CD4-positive, CD25-positive, alpha-beta regulatory T cell (primary cell): ENCODE measurements around the gene FMOD. TPM values are rescaled to one million over a fixed set of nuclear protein-coding genes. Genes with fewer than 3 reads are reported as not detected.
A peak's percentile ranks its signal among the peaks of the same experiment; 100 is the strongest.

Experiments used
- ATAC-seq, 2 donors: fragments of 150-1000 bp; cut with Tn5 transposase; one replicate each; pipeline ENCODE4 v1.10.0; 2021; ENCODE audit warnings: low read depth in 2 of 2, moderate number of reproducible peaks in 2 of 2, moderate library complexity in 1 of 2
- DNase-seq, 3 donors: peaks; one replicate each; pipeline versions ENCODE4 v3.0.0 to v3.0.0-alpha.2; 2012 to 2022; ENCODE audit warnings: mixed read lengths in 1 of 3
- H3K27ac ChIP-seq: one replicate; pipeline ENCODE4 v1.7.0; 2013; ENCODE audit warnings: mild to moderate bottlenecking, low read length; ENCODE audit not compliant: insufficient read depth, poor library complexity, severe bottlenecking
- H3K27me3 ChIP-seq: one replicate; pipeline ENCODE4 v1.7.0; 2013; ENCODE audit warnings: low read length; ENCODE audit not compliant: control insufficient read depth, insufficient read depth
- H3K36me3 ChIP-seq: one replicate; pipeline ENCODE4 v1.7.0; 2013; ENCODE audit warnings: mild to moderate bottlenecking, low read length, moderate library complexity; ENCODE audit not compliant: control insufficient read depth, insufficient read depth
- H3K4me1 ChIP-seq: 2 replicates; pipeline ENCODE4 v1.7.0; 2013; ENCODE audit warnings: mild to moderate bottlenecking, low read length; ENCODE audit not compliant: insufficient read depth, control insufficient read depth, poor library complexity, severe bottlenecking
- H3K4me3 ChIP-seq: one replicate; pipeline ENCODE4 v1.7.0; 2013; ENCODE audit warnings: low read depth, mild to moderate bottlenecking, low read length, moderate library complexity
- H3K9me3 ChIP-seq, 2 experiments: 1 replicate in 1 of 2; 2 replicates in 1 of 2; pipeline ENCODE4 v1.7.0; 2013; ENCODE audit warnings: low read length in 2 of 2, mild to moderate bottlenecking in 1 of 2, moderate library complexity in 1 of 2; ENCODE audit not compliant: control insufficient read depth in 2 of 2
- H3K27ac Mint-ChIP-seq, 3 donors: one replicate each; pipeline ENCODE4 v1.8.0; 2020 to 2022; ENCODE audit warnings: mild to moderate bottlenecking in 3 of 3, mixed read lengths in 3 of 3, moderate library complexity in 2 of 3
- H3K27me3 Mint-ChIP-seq: one replicate; pipeline ENCODE4 v1.8.0; 2022; ENCODE audit warnings: mild to moderate bottlenecking, mixed read lengths
- H3K36me3 Mint-ChIP-seq: one replicate; pipeline ENCODE4 v1.8.0; 2020; ENCODE audit warnings: mixed read lengths
- H3K4me1 Mint-ChIP-seq, 4 donors: one replicate each; pipeline ENCODE4 v1.8.0; 2020 to 2022; ENCODE audit warnings: mixed read lengths in 4 of 4, mild to moderate bottlenecking in 1 of 4
- H3K4me3 Mint-ChIP-seq, 4 donors: one replicate each; pipeline ENCODE4 v1.8.0; 2020 to 2022; ENCODE audit warnings: mild to moderate bottlenecking in 4 of 4, mixed read lengths in 4 of 4, moderate library complexity in 3 of 4
- H3K9me3 Mint-ChIP-seq, 7 donors: one replicate each; pipeline ENCODE4 v1.8.0; 2020 to 2022; ENCODE audit warnings: mixed read lengths in 7 of 7, mild to moderate bottlenecking in 3 of 7, moderate library complexity in 2 of 7
- polyA plus RNA-seq, 4 donors: library from polyadenylated mRNA; unstranded; fragments of 300-500 nt; fragmentation: Illumina TruSeq; gene quantifications; one replicate each; pipeline ENCODE4 v1.2.3, GENCODE V29; 2021
- total RNA-seq: library from RNA; stranded (reverse); gene quantifications from one replicate; pipeline ENCODE4 v1.2.3, GENCODE V29; 2022

FMOD gene
- total and polyA plus RNA-seq, 5 donors from 2014 or later: not detected

- Mint-ChIP-seq H3K4me3 (peak overlapping the region; percentile 96 to 100 (median 98)), H3K36me3 (peaks cover 46% of the 10 kb centered on the region), H3K27ac (peak overlapping the region; percentile 95 to 99 (median 98)), H3K27me3 (peaks cover 10% of the 10 kb centered on the region), H3K9me3 (no peaks in the 10 kb centered on the region), H3K4me1 (peaks cover 25 to 72% (median 63%) of the 10 kb centered on the region in 4 donors)
- no peak for ATAC-seq
- peak in 1 of 3 donors; percentile 36 for DNase-seq
- peaks cover 56% of the 10 kb centered on the region for H3K4me1 ChIP-seq
- H3K36me3 ChIP-seq: peaks cover 47% of the 10 kb centered on the region
- H3K27me3 ChIP-seq: no peaks in the 10 kb centered on the region
- peak overlapping the region; percentile 97 for H3K27ac ChIP-seq
- peak overlapping the region; percentile 100 for H3K4me3 ChIP-seq
- no peaks in the 10 kb centered on the region for H3K9me3 ChIP-seq
These were observed 43.2 kb downstream of the FMOD start for GRCh38 chr1:203307641-203308126.

GRCh38 chr1:203306965-203307541 lies 43.9 kb downstream of the FMOD start:
- no peak for ATAC-seq
- Mint-ChIP-seq H3K4me3 (peak overlapping the region; percentile 96 to 100 (median 98)), H3K27ac (peak overlapping the region; percentile 98 to 99 (median 99)), H3K4me1 (peaks cover 25 to 73% (median 64%) of the 10 kb centered on the region in 4 donors), H3K36me3 (peaks cover 46% of the 10 kb centered on the region), H3K27me3 (peaks cover 10% of the 10 kb centered on the region), H3K9me3 (no peaks in the 10 kb centered on the region)
- H3K27ac ChIP-seq: peak overlapping the region; percentile 97
- peak in 2 of 3 donors; percentile 61 to 72 for DNase-seq
- no peaks in the 10 kb centered on the region for H3K27me3 ChIP-seq
- H3K4me3 ChIP-seq: peak overlapping the region; percentile 100
- H3K36me3 ChIP-seq: peaks cover 47% of the 10 kb centered on the region
- no peaks in the 10 kb centered on the region for H3K9me3 ChIP-seq
- peaks cover 56% of the 10 kb centered on the region for H3K4me1 ChIP-seq

GRCh38 chr1:203306089-203306964 lies 44.6 kb downstream of the FMOD start:
- ATAC-seq (no peak), DNase-seq (peak in 2 of 3 donors; percentile 61 to 66)
- peaks cover 24 to 68% (median 58%) of the 10 kb centered on the region in 4 donors for H3K4me1 Mint-ChIP-seq
- H3K36me3 ChIP-seq: peaks cover 45% of the 10 kb centered on the region
- peaks cover 41% of the 10 kb centered on the region for H3K36me3 Mint-ChIP-seq
- H3K27ac Mint-ChIP-seq: peak overlapping the region; percentile 98 to 99 (median 99)
- peak overlapping the region; percentile 100 for H3K4me3 ChIP-seq
- H3K27me3 Mint-ChIP-seq: peaks cover 10% of the 10 kb centered on the region
- peaks cover 50% of the 10 kb centered on the region for H3K4me1 ChIP-seq
- H3K4me3 Mint-ChIP-seq: peak overlapping the region; percentile 96 to 100 (median 98)
- no peaks in the 10 kb centered on the region for H3K27me3 ChIP-seq
- no peaks in the 10 kb centered on the region for H3K9me3 ChIP-seq
- H3K9me3 Mint-ChIP-seq: no peaks in the 10 kb centered on the region
- H3K27ac ChIP-seq: peak overlapping the region; percentile 97

- Histone ChIP-seq H3K4me3 (peak overlapping the region; percentile 100), H3K27ac (peak overlapping the region; percentile 97), H3K36me3 (peaks cover 44% of the 10 kb centered on the region), H3K27me3 (no peaks in the 10 kb centered on the region), H3K9me3 (no peaks in the 10 kb centered on the region), H3K4me1 (peaks cover 45% of the 10 kb centered on the region)
- H3K9me3 Mint-ChIP-seq: no peaks in the 10 kb centered on the region
- H3K27ac Mint-ChIP-seq: peak overlapping the region; percentile 98 to 99 (median 99)
- H3K4me3 Mint-ChIP-seq: peak overlapping the region; percentile 96 to 100 (median 98)
- peaks cover 10% of the 10 kb centered on the region for H3K27me3 Mint-ChIP-seq
- ATAC-seq (peak; percentile 4 to 11), DNase-seq (no peak)
- peaks cover 40% of the 10 kb centered on the region for H3K36me3 Mint-ChIP-seq
- H3K4me1 Mint-ChIP-seq: peaks cover 20 to 66% (median 54%) of the 10 kb centered on the region in 4 donors
These were observed 45.2 kb downstream of the FMOD start for GRCh38 chr1:203305809-203306088.

GRCh38 chr1:203304919-203305808 lies 45.8 kb downstream of the FMOD start, which contains the start of gene BTG2:
Gene BTG2 (plus strand): TSS chr1:203305519. CDS start chr1:203305607, 88 bp downstream.
- Histone ChIP-seq H3K4me3 (peak within 1 kb of the TSS; percentile 100), H3K27ac (peak within 1 kb of the TSS; percentile 97), H3K27me3 (no peaks in the 10 kb centered on the region), H3K9me3 (no peaks in the 10 kb centered on the region), H3K4me1 (peaks cover 48% of the 10 kb centered on the region), H3K36me3 (peaks cover 39% of the 10 kb centered on the region)
- peak; percentile 82 to 86 for ATAC-seq
- DNase-seq: peak; percentile 90 to 93 (median 91)
- H3K36me3 Mint-ChIP-seq: peaks cover 36% of the 10 kb centered on the region
- peak within 1 kb of the TSS; percentile 98 to 99 (median 99) for H3K27ac Mint-ChIP-seq
- peak within 1 kb of the TSS; percentile 96 to 100 (median 98) for H3K4me3 Mint-ChIP-seq
- H3K4me1 Mint-ChIP-seq: peaks cover 23 to 66% (median 54%) of the 10 kb centered on the region in 4 donors
- H3K9me3 Mint-ChIP-seq: no peaks in the 10 kb centered on the region
- peaks cover 10% of the 10 kb centered on the region for H3K27me3 Mint-ChIP-seq

- Histone ChIP-seq H3K27ac (peak overlapping the region; percentile 97), H3K9me3 (no peaks in the 10 kb centered on the region), H3K4me1 (peaks cover 43% of the 10 kb centered on the region), H3K4me3 (peak overlapping the region; percentile 94), H3K36me3 (peaks cover 33% of the 10 kb centered on the region), H3K27me3 (no peaks in the 10 kb centered on the region)
- Mint-ChIP-seq H3K4me3 (peak overlapping the region; percentile 89 to 100 (median 95)), H3K9me3 (no peaks in the 10 kb centered on the region), H3K27ac (peak overlapping the region; percentile 98 to 99 (median 99)), H3K27me3 (peaks cover 10% of the 10 kb centered on the region), H3K36me3 (peaks cover 29% of the 10 kb centered on the region), H3K4me1 (peaks cover 18 to 63% (median 49%) of the 10 kb centered on the region in 4 donors)
- DNase-seq (no peak), ATAC-seq (no peak)
These were observed 46.5 kb downstream of the FMOD start for GRCh38 chr1:203304391-203304918.

- H3K27me3 ChIP-seq: no peaks in the 10 kb centered on the region
- peak overlapping the region in 2 of 3 donors; percentile 98 to 99 for H3K27ac Mint-ChIP-seq
- H3K9me3 ChIP-seq: no peaks in the 10 kb centered on the region
- H3K9me3 Mint-ChIP-seq: no peaks in the 10 kb centered on the region
- H3K36me3 Mint-ChIP-seq: peaks cover 14% of the 10 kb centered on the region
- DNase-seq (no peak), ATAC-seq (no peak)
- H3K4me3 ChIP-seq: no peak overlapping the region
- peaks cover 34% of the 10 kb centered on the region for H3K4me1 ChIP-seq
- H3K4me1 Mint-ChIP-seq: peaks cover 18 to 60% (median 40%) of the 10 kb centered on the region in 4 donors
- peaks cover 10% of the 10 kb centered on the region for H3K27me3 Mint-ChIP-seq
- H3K4me3 Mint-ChIP-seq: peak overlapping the region in 2 of 4 donors; percentile 46 to 100
- H3K36me3 ChIP-seq: peaks cover 18% of the 10 kb centered on the region
- H3K27ac ChIP-seq: no peak overlapping the region
These were observed 48.0 kb downstream of the FMOD start for GRCh38 chr1:203302894-203303293.
